Measurements from ENCODE around the gene GNG7.

GNG7 gene

GRCh38 chr19:2702170-2703076, at the start of gene GNG7:
Gene GNG7 (minus strand): TSS chr19:2702694. CDS start chr19:2520688, 182,006 bp downstream.
- DNase-seq: no peak

GRCh38 chr19:2751438-2751830, 48.9 kb upstream of the GNG7 start:
- no peak for DNase-seq

- no peak for DNase-seq
Observed at GRCh38 chr19:2750808-2751437, 48.4 kb upstream of the GNG7 start.

GRCh38 chr19:2747349-2747748, 44.9 kb upstream of the GNG7 start:
- no peak for DNase-seq

- no peak for DNase-seq
Observed at GRCh38 chr19:2744113-2744512, 41.6 kb upstream of the GNG7 start.

GRCh38 chr19:2743099-2743498, 40.6 kb upstream of the GNG7 start:
- no peak for DNase-seq

- no peak for DNase-seq
Observed at GRCh38 chr19:2740314-2740656, 37.8 kb upstream of the GNG7 start.

- DNase-seq: peak; percentile 98
Observed at GRCh38 chr19:2739602-2740313, 37.3 kb upstream of the GNG7 start, which contains the start of gene SLC39A3. Gene SLC39A3 (minus strand): TSS chr19:2740017. CDS start chr19:2737257, 2,760 bp downstream.

GRCh38 chr19:2736550-2737190, 34.2 kb upstream of the GNG7 start:
- no peak for DNase-seq

GRCh38 chr19:2735374-2735773, 32.9 kb upstream of the GNG7 start:
- no peak for DNase-seq

GRCh38 chr19:2734589-2735288, 32.2 kb upstream of the GNG7 start:
- no peak for DNase-seq

- no peak for DNase-seq
Observed at GRCh38 chr19:2733930-2734588, 31.6 kb upstream of the GNG7 start.

- no peak for DNase-seq
Observed at GRCh38 chr19:2732883-2733282, 30.4 kb upstream of the GNG7 start.

GRCh38 chr19:2732157-2732725, 29.7 kb upstream of the GNG7 start:
- DNase-seq: no peak

GRCh38 chr19:2731181-2731995, 28.9 kb upstream of the GNG7 start:
- no peak for DNase-seq

- no peak for DNase-seq
Observed at GRCh38 chr19:2729943-2730818, 27.7 kb upstream of the GNG7 start.

GRCh38 chr19:2728783-2729387, 26.4 kb upstream of the GNG7 start:
- no peak for DNase-seq

- no peak for DNase-seq
Observed at GRCh38 chr19:2727640-2727944, 25.1 kb upstream of the GNG7 start.

GRCh38 chr19:2726904-2727639, 24.6 kb upstream of the GNG7 start:
- no peak for DNase-seq
